ENCODE data around the gene PRKCG. TPM values are rescaled to one million over a fixed set of nuclear protein-coding genes. Genes with fewer than 3 reads are reported as not detected.
"Not testable (repeated sequence)": the region's sequence is repeated elsewhere in the genome, so short reads cannot be mapped to it uniquely, and the experiment has no call there.

Gene PRKCG
- total and polyA plus RNA-seq, 8 donors, result 0.16 to 2.2 (median 0.28) TPM; not detected in 1

GRCh38 chr19:53945998-53946397, 64.0 kb downstream of the PRKCG start:
- 81 to 87% methylated on average over 2 of the region's 2 CpGs for WGBS, 2 donors
- TF ChIP-seq CTCF (IDR thresholded peaks at IDR 0.05), result no peak
- H3K4me1 ChIP-seq, result no peaks in the 10 kb centered on the region
- H3K9me3 ChIP-seq, result no peaks in the 10 kb centered on the region
- no peak for FAIRE-seq
- H3K27me3 ChIP-seq, result peaks cover 0 to 20% (median 6%) of the 10 kb centered on the region in 4 donors
- ATAC-seq, result no peak
- H3K4me3 ChIP-seq, result no peak overlapping the region
- DNase-seq, result no peak
- intact Hi-C loops (cut with DNase I), result no loop called here
- no peak overlapping the region for H3K27ac ChIP-seq
- H3K36me3 ChIP-seq, result no peaks in the 10 kb centered on the region

GRCh38 chr19:53947624-53948023, 65.6 kb downstream of the PRKCG start:
- DNase-seq (no peak), FAIRE-seq (no peak), ATAC-seq (no peak)
- Histone ChIP-seq H3K4me3 (no peak overlapping the region), H3K27ac (no peak overlapping the region), H3K4me1 (no peaks in the 10 kb centered on the region), H3K27me3 (peaks cover 0 to 12% (median 2%) of the 10 kb centered on the region in 4 donors), H3K9me3 (no peaks in the 10 kb centered on the region), H3K36me3 (no peaks in the 10 kb centered on the region)
- no peak for TF ChIP-seq CTCF (IDR thresholded peaks at IDR 0.05)
- intact Hi-C loops (cut with DNase I), result no loop called here
- WGBS, 2 donors, result 43 to 50% methylated on average over 5 of the region's 5 CpGs

GRCh38 chr19:53948611-53949010, 66.6 kb downstream of the PRKCG start:
- H3K27me3 ChIP-seq; H3K4me1 ChIP-seq; intact Hi-C loops (cut with DNase I); H3K27ac ChIP-seq; FAIRE-seq; H3K36me3 ChIP-seq; H3K9me3 ChIP-seq; DNase-seq; H3K4me3 ChIP-seq; ATAC-seq: not testable (repeated sequence)
- 56 to 71% methylated on average over 5 of the region's 5 CpGs for WGBS, 2 donors

- ATAC-seq (no peak), DNase-seq (no peak), FAIRE-seq (no peak)
- no peak overlapping the region for H3K4me3 ChIP-seq
- H3K9me3 ChIP-seq, result no peaks in the 10 kb centered on the region
- H3K27ac ChIP-seq, result no peak overlapping the region
- intact Hi-C loops (cut with DNase I), result no loop called here
- TF ChIP-seq CTCF (IDR thresholded peaks at IDR 0.05), result no peak
- H3K4me1 ChIP-seq, result no peaks in the 10 kb centered on the region
- no peaks in the 10 kb centered on the region for H3K36me3 ChIP-seq
- 43 to 47% methylated on average over 11 of the region's 11 CpGs for whole genome bisulfite sequencing, 2 donors
- H3K27me3 ChIP-seq, result peaks cover 0 to 7% (median 0%) of the 10 kb centered on the region in 4 donors
Measured at GRCh38 chr19:53951436-53951835, 69.4 kb downstream of the PRKCG start.

GRCh38 chr19:53951947-53952346, 70.0 kb downstream of the PRKCG start:
- Histone ChIP-seq H3K36me3 (no peaks in the 10 kb centered on the region), H3K9me3 (no peaks in the 10 kb centered on the region), H3K27me3 (peaks cover 0 to 6% (median 0%) of the 10 kb centered on the region in 4 donors), H3K4me1 (no peaks in the 10 kb centered on the region), H3K4me3 (no peak overlapping the region), H3K27ac (no peak overlapping the region)
- intact Hi-C loops (cut with DNase I), result no loop called here
- WGBS, 2 donors, result 48 to 56% methylated on average over 9 of the region's 9 CpGs
- TF ChIP-seq CTCF (IDR thresholded peaks at IDR 0.05), result no peak
- FAIRE-seq (no peak), ATAC-seq (no peak), DNase-seq (no peak)

All from pancreas (tissue), 10 donors.